H9 (cell line): ENCODE results near the gene KRT6B. TPM values are rescaled to one million over a fixed set of nuclear protein-coding genes. Genes with fewer than 3 reads are reported as not detected.

Source experiments
- DNase-seq: peaks from one replicate; pipeline ENCODE4 v3.0.0-alpha.2; 2017
- H2AFZ ChIP-seq: one replicate; pipeline ENCODE4 v1.6.1; 2013; ENCODE audit warnings: mild to moderate bottlenecking, low read length, control low read depth, moderate library complexity
- H2AK5ac ChIP-seq: 2 replicates; pipeline ENCODE4 v1.6.1; 2013; ENCODE audit warnings: low read length, control low read depth, mixed read lengths; ENCODE audit not compliant: insufficient read length
- H2BK120ac ChIP-seq: one replicate; pipeline ENCODE4 v1.6.1; 2013; ENCODE audit warnings: low read depth, mild to moderate bottlenecking, low read length, control low read depth, inconsistent platforms; ENCODE audit not compliant: poor library complexity, severe bottlenecking
- H2BK12ac ChIP-seq: 2 replicates; pipeline ENCODE4 v1.6.1; 2013; ENCODE audit warnings: low read length, control low read depth, mixed read lengths, low read depth; ENCODE audit not compliant: insufficient read length
- H2BK15ac ChIP-seq: 2 replicates; pipeline ENCODE4 v1.6.1; 2013; ENCODE audit warnings: low read depth, low read length, control low read depth
- H2BK20ac ChIP-seq: one replicate; pipeline ENCODE4 v1.6.1; 2013; ENCODE audit warnings: low read depth, mild to moderate bottlenecking, low read length, control low read depth, inconsistent platforms; ENCODE audit not compliant: poor library complexity, severe bottlenecking
- H2BK5ac ChIP-seq: 2 replicates; pipeline ENCODE4 v1.6.1; 2013; ENCODE audit warnings: low read length, control low read depth, mixed read lengths; ENCODE audit not compliant: insufficient read length
- H3K14ac ChIP-seq: 2 replicates; pipeline ENCODE4 v1.6.1; 2013; ENCODE audit warnings: low read length, control low read depth; ENCODE audit not compliant: insufficient read depth
- H3K18ac ChIP-seq: 2 replicates; pipeline ENCODE4 v1.6.1; 2013; ENCODE audit warnings: low read depth, mild to moderate bottlenecking, mixed read lengths, low read length, control low read depth; ENCODE audit not compliant: insufficient read length
- H3K23ac ChIP-seq: 2 replicates; pipeline ENCODE4 v1.6.1; 2013; ENCODE audit warnings: low read length, control low read depth, mixed read lengths, low read depth; ENCODE audit not compliant: insufficient read length
- H3K23me2 ChIP-seq: 2 replicates; pipeline ENCODE4 v1.6.1; 2013; ENCODE audit warnings: low read depth, mild to moderate bottlenecking, mixed read lengths, low read length, control low read depth; ENCODE audit not compliant: insufficient read length, poor library complexity, severe bottlenecking
- H3K27ac ChIP-seq: 2 replicates; pipeline ENCODE4 v1.5.1; 2013; ENCODE audit warnings: low read length, control low read depth, mixed read lengths, low read depth; ENCODE audit not compliant: insufficient read length
- H3K27me3 ChIP-seq: 2 replicates; pipeline ENCODE4 v1.6.1; 2013; ENCODE audit warnings: low read length, control low read depth, inconsistent platforms; ENCODE audit not compliant: insufficient read depth
- H3K4ac ChIP-seq: 2 replicates; pipeline ENCODE4 v1.6.1; 2013; ENCODE audit warnings: low read depth, mild to moderate bottlenecking, control low read depth, inconsistent platforms, low read length, moderate library complexity
- H3K4me1 ChIP-seq: 2 replicates; pipeline ENCODE4 v1.6.1; 2013; ENCODE audit warnings: low read length, control low read depth, inconsistent platforms; ENCODE audit not compliant: insufficient read depth
- H3K4me2 ChIP-seq: 2 replicates; pipeline ENCODE4 v1.6.1; 2013; ENCODE audit warnings: low read length, control low read depth, mixed read lengths; ENCODE audit not compliant: insufficient read length, insufficient read depth
- H3K56ac ChIP-seq: 2 replicates; pipeline ENCODE4 v1.6.1; 2013; ENCODE audit warnings: low read depth, mild to moderate bottlenecking, mixed read lengths, low read length, control low read depth; ENCODE audit not compliant: insufficient read length
- H3K79me1 ChIP-seq: 2 replicates; pipeline ENCODE4 v1.6.1; 2013; ENCODE audit warnings: low read depth, mild to moderate bottlenecking, moderate library complexity, low read length, control low read depth, inconsistent platforms; ENCODE audit not compliant: insufficient read depth, poor library complexity, severe bottlenecking
- H3K79me2 ChIP-seq: 2 replicates; pipeline ENCODE4 v1.6.1; 2013; ENCODE audit warnings: low read length, control low read depth, inconsistent platforms; ENCODE audit not compliant: insufficient read depth
- H3K9ac ChIP-seq: 2 replicates; pipeline ENCODE4 v1.6.1; 2013; ENCODE audit warnings: low read length, control low read depth, mixed read lengths; ENCODE audit not compliant: insufficient read length; ENCODE audit errors: extremely low read depth
- H3K9me3 ChIP-seq: one replicate; pipeline ENCODE4 v1.6.1; 2013; ENCODE audit warnings: low read depth, low read length, inconsistent platforms; ENCODE audit not compliant: control insufficient read depth
- H3T11ph ChIP-seq: one replicate; pipeline ENCODE4 v1.6.1; 2013; ENCODE audit warnings: mild to moderate bottlenecking, low read length, control low read depth, inconsistent platforms
- H4K20me1 ChIP-seq: one replicate; pipeline ENCODE4 v1.6.1; 2013; ENCODE audit not compliant: control insufficient read depth, insufficient read length, insufficient read depth
- H4K5ac ChIP-seq: 2 replicates; pipeline ENCODE4 v1.6.1; 2013; ENCODE audit warnings: low read depth, mild to moderate bottlenecking, mixed read lengths, low read length, control low read depth; ENCODE audit not compliant: insufficient read length
- H4K8ac ChIP-seq: replicated peaks from 2 replicates; pipeline ENCODE4 v1.6.1; 2013; ENCODE audit warnings: low read length, control low read depth, mixed read lengths, low read depth; ENCODE audit not compliant: insufficient read length
- H4K91ac ChIP-seq: 2 replicates; pipeline ENCODE4 v1.6.1; 2013; ENCODE audit warnings: low read depth, mild to moderate bottlenecking, moderate library complexity, mixed read lengths, low read length, control low read depth; ENCODE audit not compliant: insufficient read length
- H3K27ac Mint-ChIP-seq, 3 experiments: 2 replicates in 2 of 3; 3 replicates in 1 of 3; pipeline ENCODE4 v1.8.0; 2020 to 2021; ENCODE audit warnings: mixed read lengths in 3 of 3, mild to moderate bottlenecking in 1 of 3, moderate library complexity in 1 of 3
- H3K27me3 Mint-ChIP-seq: 2 replicates; pipeline ENCODE4 v1.8.0; 2021; ENCODE audit warnings: low read depth, mild to moderate bottlenecking, moderate library complexity, mixed read lengths
- H3K36me3 Mint-ChIP-seq, 3 experiments: 2 replicates in 2 of 3; 3 replicates in 1 of 3; pipeline ENCODE4 v1.8.0; 2020 to 2021; ENCODE audit warnings: low read depth in 3 of 3, mixed read lengths in 3 of 3; ENCODE audit not compliant: insufficient read depth in 1 of 3
- H3K4me1 Mint-ChIP-seq, 2 experiments: 2 replicates each; pipeline ENCODE4 v1.8.0; 2020; ENCODE audit warnings: mixed read lengths in 2 of 2
- H3K4me3 Mint-ChIP-seq, 2 experiments: 2 replicates in 1 of 2; 3 replicates in 1 of 2; pipeline ENCODE4 v1.8.0; 2020 to 2021; ENCODE audit warnings: mild to moderate bottlenecking in 2 of 2, mixed read lengths in 2 of 2, moderate library complexity in 1 of 2
- H3K9me3 Mint-ChIP-seq, 2 experiments: 2 replicates in 1 of 2; 3 replicates in 1 of 2; pipeline ENCODE4 v1.8.0; 2020; ENCODE audit warnings: mild to moderate bottlenecking in 2 of 2, mixed read lengths in 2 of 2, moderate library complexity in 1 of 2
- WGBS: extraction: QIAGEN DNeasy Blood & Tissue Kit; methylation state at CpG from one replicate; pipeline ENCODE4 v1.1.7; 2013; ENCODE audit warnings: missing lambda C conversion rate, low lambda C conversion rate, mixed read lengths; ENCODE audit not compliant: insufficient read length; ENCODE audit errors: extremely low coverage; 5-methylcytosine and 5-hydroxymethylcytosine counted together
- total RNA-seq: library from RNA; stranded (reverse); gene quantifications from 2 replicates; pipeline ENCODE4 v1.2.1, GENCODE V29; 2021
- TF ChIP-seq, protein P1 (sequence below): fragments of 200-600 bp; sonication (generic); conservative IDR thresholded peaks from 3 replicates; pipeline ENCODE4 v1.8.0; 2021; ENCODE audit warnings: antibody characterized with exemption, mild to moderate bottlenecking

The KRT6B gene
- total RNA-seq, 1 experiment from 2014 or later = not detected

GRCh38 chr12:52402873-52403540, 48.9 kb downstream of the KRT6B start:
- no peak overlapping the region for H3K14ac ChIP-seq
- no peaks in the 10 kb centered on the region for H3K9me3 ChIP-seq
- no CpG with 5 or more reads among the region's 3 CpGs for WGBS
- no peak overlapping the region for H3K4me3 Mint-ChIP-seq
- H3K23ac ChIP-seq = no peak overlapping the region
- H2BK15ac ChIP-seq = no peak overlapping the region
- H3K23me2 ChIP-seq = no peaks in the 10 kb centered on the region
- no peak overlapping the region for H3K27ac ChIP-seq
- no peak overlapping the region for H3K9ac ChIP-seq
- H3K4me2 ChIP-seq = no peak overlapping the region
- H3K4ac ChIP-seq = no peak overlapping the region
- H3K79me2 ChIP-seq = no peaks in the 10 kb centered on the region
- H2AK5ac ChIP-seq = no peak overlapping the region
- H3K4me1 Mint-ChIP-seq = peaks cover 10 to 13% of the 10 kb centered on the region in 2 experiments
- H3K18ac ChIP-seq = no peak overlapping the region
- no peak overlapping the region for H3K56ac ChIP-seq
- H4K91ac ChIP-seq = no peak overlapping the region
- no peak overlapping the region for H2BK12ac ChIP-seq
- no peak overlapping the region for H2BK120ac ChIP-seq
- TF ChIP-seq, protein P1, sequence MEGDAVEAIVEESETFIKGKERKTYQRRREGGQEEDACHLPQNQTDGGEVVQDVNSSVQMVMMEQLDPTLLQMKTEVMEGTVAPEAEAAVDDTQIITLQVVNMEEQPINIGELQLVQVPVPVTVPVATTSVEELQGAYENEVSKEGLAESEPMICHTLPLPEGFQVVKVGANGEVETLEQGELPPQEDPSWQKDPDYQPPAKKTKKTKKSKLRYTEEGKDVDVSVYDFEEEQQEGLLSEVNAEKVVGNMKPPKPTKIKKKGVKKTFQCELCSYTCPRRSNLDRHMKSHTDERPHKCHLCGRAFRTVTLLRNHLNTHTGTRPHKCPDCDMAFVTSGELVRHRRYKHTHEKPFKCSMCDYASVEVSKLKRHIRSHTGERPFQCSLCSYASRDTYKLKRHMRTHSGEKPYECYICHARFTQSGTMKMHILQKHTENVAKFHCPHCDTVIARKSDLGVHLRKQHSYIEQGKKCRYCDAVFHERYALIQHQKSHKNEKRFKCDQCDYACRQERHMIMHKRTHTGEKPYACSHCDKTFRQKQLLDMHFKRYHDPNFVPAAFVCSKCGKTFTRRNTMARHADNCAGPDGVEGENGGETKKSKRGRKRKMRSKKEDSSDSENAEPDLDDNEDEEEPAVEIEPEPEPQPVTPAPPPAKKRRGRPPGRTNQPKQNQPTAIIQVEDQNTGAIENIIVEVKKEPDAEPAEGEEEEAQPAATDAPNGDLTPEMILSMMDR = no peak
- H3K27me3 ChIP-seq = no peaks in the 10 kb centered on the region; the same call in 1 of the 2 replicates
- H4K8ac ChIP-seq = no peak overlapping the region
- no peak overlapping the region for H2AFZ ChIP-seq
- no peak overlapping the region for H4K5ac ChIP-seq
- no peak overlapping the region for H2BK5ac ChIP-seq
- peaks cover 3 to 4% of the 10 kb centered on the region in 2 experiments; a peak in 4 of 5 replicates for H3K9me3 Mint-ChIP-seq
- no peaks in the 10 kb centered on the region for H4K20me1 ChIP-seq
- H2BK20ac ChIP-seq = no peak overlapping the region
- peak overlapping the region in 1 of 3 experiments; percentile 10; a peak in 1 of 7 replicates for H3K27ac Mint-ChIP-seq
- H3T11ph ChIP-seq = no peak overlapping the region
- H3K79me1 ChIP-seq = no peaks in the 10 kb centered on the region
- peaks cover 1% of the 10 kb centered on the region; the same call in 1 of the 2 replicates for H3K4me1 ChIP-seq
- no peak for DNase-seq
- no peaks in the 10 kb centered on the region; a peak in 1 of 7 replicates for H3K36me3 Mint-ChIP-seq
- H3K27me3 Mint-ChIP-seq = peaks cover under 1% of the 10 kb centered on the region
